GM19395 (cell line): Measurements from ENCODE around the gene PREX1.
A peak's percentile ranks its signal among the peaks of the same experiment; 100 is the strongest.
"Not testable (repeated sequence)": the region's sequence is repeated elsewhere in the genome, so short reads cannot be mapped to it uniquely, and the experiment has no call there.

Experiments
- ATAC-seq: cut with Tn5 transposase; IDR thresholded peaks from one replicate; pipeline ENCODE4 v1.9.1; 2021; ENCODE audit warnings: mild to moderate bottlenecking, moderate library complexity; ENCODE audit not compliant: unreplicated experiment

The PREX1 gene

GRCh38 chr20:48613926-48614325, 213.9 kb downstream of the PREX1 start:
- ATAC-seq: no peak

GRCh38 chr20:48612335-48612734, 215.5 kb downstream of the PREX1 start:
- no peak for ATAC-seq

- no peak for ATAC-seq
Measured at GRCh38 chr20:48610996-48611395, 216.8 kb downstream of the PREX1 start.

- ATAC-seq: peak; percentile 86
Measured at GRCh38 chr20:48609491-48609978, 218.3 kb downstream of the PREX1 start.

- no peak for ATAC-seq
Measured at GRCh38 chr20:48608756-48609155, 219.0 kb downstream of the PREX1 start.

- no peak for ATAC-seq
Measured at GRCh38 chr20:48607544-48607865, 220.3 kb downstream of the PREX1 start.

GRCh38 chr20:48606841-48607543, 220.8 kb downstream of the PREX1 start:
- no peak for ATAC-seq

GRCh38 chr20:48606172-48606840, 221.5 kb downstream of the PREX1 start:
- ATAC-seq: no peak

GRCh38 chr20:48605364-48606171, 222.2 kb downstream of the PREX1 start:
- ATAC-seq: no peak

GRCh38 chr20:48604936-48605335, 222.9 kb downstream of the PREX1 start:
- no peak for ATAC-seq

GRCh38 chr20:48604426-48604825, 223.4 kb downstream of the PREX1 start:
- ATAC-seq: no peak

GRCh38 chr20:48603819-48604405, 223.9 kb downstream of the PREX1 start:
- no peak for ATAC-seq

GRCh38 chr20:48603116-48603818, 224.5 kb downstream of the PREX1 start:
- ATAC-seq: no peak

GRCh38 chr20:48601798-48602197, 226.0 kb downstream of the PREX1 start:
- no peak for ATAC-seq

GRCh38 chr20:48600470-48600945, 227.3 kb downstream of the PREX1 start:
- ATAC-seq: no peak

- ATAC-seq: no peak
Measured at GRCh38 chr20:48599748-48600469, 227.9 kb downstream of the PREX1 start.

- no peak for ATAC-seq
Measured at GRCh38 chr20:48599106-48599747, 228.6 kb downstream of the PREX1 start.

GRCh38 chr20:48598303-48598941, 229.4 kb downstream of the PREX1 start:
- not testable (repeated sequence) for ATAC-seq
